ENCODE measurements around the gene DHX35. TPM values are rescaled to one million over a fixed set of nuclear protein-coding genes. Genes with fewer than 3 reads are reported as not detected.
A peak's percentile ranks its signal among the peaks of the same experiment; 100 is the strongest.

Gene DHX35
- total and polyA plus RNA-seq, 12 donors: 3.2 to 12.7 (median 7.9) TPM

- no peaks in the 10 kb centered on the region for H3K4me1 ChIP-seq (replicated peaks in 1 of 2)
- H3K4me3 ChIP-seq: no peak overlapping the region
- peaks cover 0 to 44% of the 10 kb centered on the region in 2 donors for H3K36me3 ChIP-seq (replicated peaks in 1 of 2)
- H3K27ac ChIP-seq: no peak overlapping the region
- TF ChIP-seq POLR2A (IDR thresholded peaks at IDR 0.05) (no peak), CTCF (IDR thresholded peaks at IDR 0.05) (no peak)
- 90 to 96% (median 94%) methylated on average over 1 of the region's 1 CpG for WGBS, 4 donors
- no peak for DNase-seq
- H3K9me3 ChIP-seq (replicated peaks in 1 of 3): no peaks in the 10 kb centered on the region
- no peaks in the 10 kb centered on the region for H3K27me3 ChIP-seq
- intact Hi-C loops (cut with DNase I): no loop called here
These were observed 73.9 kb downstream of the DHX35 start for GRCh38 chr20:39036011-39036410.

- no peaks in the 10 kb centered on the region for H3K9me3 ChIP-seq (replicated peaks in 1 of 3)
- peaks cover 0 to 44% of the 10 kb centered on the region in 2 donors for H3K36me3 ChIP-seq (replicated peaks in 1 of 2)
- no peaks in the 10 kb centered on the region for H3K4me1 ChIP-seq (replicated peaks in 1 of 2)
- no peak overlapping the region for H3K4me3 ChIP-seq
- TF ChIP-seq CTCF (IDR thresholded peaks at IDR 0.05): no peak
- no peak for TF ChIP-seq POLR2A (IDR thresholded peaks at IDR 0.05)
- intact Hi-C loops (cut with DNase I): no loop called here
- no peak for DNase-seq
- 92 to 96% (median 96%) methylated on average over 5 of the region's 5 CpGs for whole genome bisulfite sequencing, 4 donors
- no peaks in the 10 kb centered on the region for H3K27me3 ChIP-seq
- H3K27ac ChIP-seq: no peak overlapping the region
These were observed 74.7 kb downstream of the DHX35 start for GRCh38 chr20:39036851-39037250.

GRCh38 chr20:39038047-39038446, 75.9 kb downstream of the DHX35 start:
- Histone ChIP-seq H3K4me3 (no peak overlapping the region), H3K9me3 (replicated peaks in 1 of 3) (no peaks in the 10 kb centered on the region), H3K4me1 (replicated peaks in 1 of 2) (no peaks in the 10 kb centered on the region), H3K27ac (no peak overlapping the region), H3K36me3 (replicated peaks in 1 of 2) (peaks cover 0 to 44% of the 10 kb centered on the region in 2 donors), H3K27me3 (no peaks in the 10 kb centered on the region)
- intact Hi-C loops (cut with DNase I): no loop called here
- no peak for DNase-seq
- no peak for TF ChIP-seq POLR2A (IDR thresholded peaks at IDR 0.05)
- no peak for TF ChIP-seq CTCF (IDR thresholded peaks at IDR 0.05)
- 83 to 97% (median 93%) methylated on average over 8 of the region's 8 CpGs for WGBS, 4 donors

GRCh38 chr20:39038495-39038894, 76.4 kb downstream of the DHX35 start:
- intact Hi-C loops (cut with DNase I): no loop called here
- Histone ChIP-seq H3K36me3 (replicated peaks in 1 of 2) (peaks cover 0 to 43% of the 10 kb centered on the region in 2 donors), H3K9me3 (replicated peaks in 1 of 3) (no peaks in the 10 kb centered on the region), H3K4me3 (no peak overlapping the region), H3K4me1 (replicated peaks in 1 of 2) (no peaks in the 10 kb centered on the region), H3K27me3 (no peaks in the 10 kb centered on the region), H3K27ac (no peak overlapping the region)
- peak in 1 of 7 donors; percentile 10 for DNase-seq
- TF ChIP-seq POLR2A (IDR thresholded peaks at IDR 0.05) (no peak), CTCF (IDR thresholded peaks at IDR 0.05) (no peak)
- WGBS, 4 donors: 80 to 100% (median 97%) methylated on average over 1 to 6 of the region's 6 CpGs
